ENCODE results near the gene CRYGS.
A peak's percentile ranks its signal among the peaks of the same experiment; 100 is the strongest.
"Not testable (repeated sequence)": the region's sequence is repeated elsewhere in the genome, so short reads cannot be mapped to it uniquely, and the experiment has no call there.

CRYGS gene

GRCh38 chr3:186569779-186570095 is 25.6 kb upstream of the CRYGS start:
- Histone ChIP-seq H3K4me2 (ENCODE audit: low read length) (peak overlapping the region; percentile 89), H4K20me1 (ENCODE audit: control insufficient read depth, insufficient read depth, low read depth, low read length) (no peaks in the 10 kb centered on the region), H3F3A (ENCODE audit: control insufficient read depth, insufficient read depth) (no peaks in the 10 kb centered on the region; the same call in 1 of the 2 replicates), H3K4me1 (ENCODE audit: control insufficient read depth, low read length) (peaks cover 42% of the 10 kb centered on the region), H3K36me3 (ENCODE audit: control insufficient read depth, low read length) (peaks cover 46% of the 10 kb centered on the region), H3K27ac (ENCODE audit: low read depth, low read length) (peak overlapping the region; percentile 56), H3K79me2 (ENCODE audit: control insufficient read depth, low read length) (peaks cover 89% of the 10 kb centered on the region), H3K27me3 (ENCODE audit: control insufficient read depth, low read length) (no peaks in the 10 kb centered on the region), H3K9me3 (ENCODE audit: control insufficient read depth, insufficient read depth, low read length) (no peaks in the 10 kb centered on the region), H3K4me3 (ENCODE audit: low read length) (peak overlapping the region; percentile 99), H3K9me2 (replicated peaks; ENCODE audit: control insufficient read depth, low read length) (no peaks in the 10 kb centered on the region)
- TF ChIP-seq CTCF (IDR thresholded peaks at IDR 0.05; ENCODE audit: low read depth, low read length, poor library complexity, severe bottlenecking) (no peak), EZH2phosphoT487 (IDR thresholded peaks at IDR 0.05; ENCODE audit: borderline replicate concordance, low read length) (no peak)

GRCh38 chr3:186569361-186569760 is 25.2 kb upstream of the CRYGS start:
- H3K9me3 ChIP-seq (ENCODE audit: control insufficient read depth, insufficient read depth, low read length); H3K9me2 ChIP-seq (replicated peaks; ENCODE audit: control insufficient read depth, low read length); H3K27me3 ChIP-seq (ENCODE audit: control insufficient read depth, low read length); H3K27ac ChIP-seq (ENCODE audit: low read depth, low read length); H3F3A ChIP-seq (ENCODE audit: control insufficient read depth, insufficient read depth); H4K20me1 ChIP-seq (ENCODE audit: control insufficient read depth, insufficient read depth, low read depth, low read length): not testable (repeated sequence)
- H3K36me3 ChIP-seq (ENCODE audit: control insufficient read depth, low read length): peaks cover 46% of the 10 kb centered on the region
- H3K4me2 ChIP-seq (ENCODE audit: low read length): peak overlapping the region; percentile 89
- H3K4me3 ChIP-seq (ENCODE audit: low read length): peak overlapping the region; percentile 99
- peaks cover 89% of the 10 kb centered on the region for H3K79me2 ChIP-seq (ENCODE audit: control insufficient read depth, low read length)
- peaks cover 45% of the 10 kb centered on the region for H3K4me1 ChIP-seq (ENCODE audit: control insufficient read depth, low read length)

- H3K27ac ChIP-seq (ENCODE audit: low read depth, low read length): peak within 1 kb of the TSS; percentile 66
- H3K9me2 ChIP-seq (replicated peaks; ENCODE audit: control insufficient read depth, low read length): no peaks in the 10 kb centered on the region
- H3K4me3 ChIP-seq (ENCODE audit: low read length): peak within 1 kb of the TSS; percentile 89
- peaks cover 81% of the 10 kb centered on the region for H3K79me2 ChIP-seq (ENCODE audit: control insufficient read depth, low read length)
- TF ChIP-seq EZH2phosphoT487 (IDR thresholded peaks at IDR 0.05; ENCODE audit: borderline replicate concordance, low read length): no peak
- TF ChIP-seq CTCF (IDR thresholded peaks at IDR 0.05; ENCODE audit: low read depth, low read length, poor library complexity, severe bottlenecking): peak; percentile 8
- peaks cover 41% of the 10 kb centered on the region for H3K4me1 ChIP-seq (ENCODE audit: control insufficient read depth, low read length)
- H3K27me3 ChIP-seq (ENCODE audit: control insufficient read depth, low read length): no peaks in the 10 kb centered on the region
- no peaks in the 10 kb centered on the region for H3K9me3 ChIP-seq (ENCODE audit: control insufficient read depth, insufficient read depth, low read length)
- no peaks in the 10 kb centered on the region; the same call in 1 of the 2 replicates for H3F3A ChIP-seq (ENCODE audit: control insufficient read depth, insufficient read depth)
- H3K36me3 ChIP-seq (ENCODE audit: control insufficient read depth, low read length): peaks cover 42% of the 10 kb centered on the region
- no peaks in the 10 kb centered on the region for H4K20me1 ChIP-seq (ENCODE audit: control insufficient read depth, insufficient read depth, low read depth, low read length)
- peak within 1 kb of the TSS; percentile 90 for H3K4me2 ChIP-seq (ENCODE audit: low read length)
These were observed 23.1 kb upstream of the CRYGS start, which contains the start of gene TBCCD1 for GRCh38 chr3:186567072-186567921. TBCCD1 (minus strand) TSS chr3:186567339; CDS start chr3:186564329, 3,010 bp downstream.

GRCh38 chr3:186566772-186567071 is 22.5 kb upstream of the CRYGS start:
- Histone ChIP-seq H3K9me2 (replicated peaks; ENCODE audit: control insufficient read depth, low read length) (no peaks in the 10 kb centered on the region), H3K79me2 (ENCODE audit: control insufficient read depth, low read length) (peaks cover 81% of the 10 kb centered on the region), H3K9me3 (ENCODE audit: control insufficient read depth, insufficient read depth, low read length) (no peaks in the 10 kb centered on the region), H3K4me2 (ENCODE audit: low read length) (peak overlapping the region; percentile 90), H3K4me3 (ENCODE audit: low read length) (peak overlapping the region; percentile 89), H3K27ac (ENCODE audit: low read depth, low read length) (peak overlapping the region; percentile 35), H3K4me1 (ENCODE audit: control insufficient read depth, low read length) (peaks cover 36% of the 10 kb centered on the region), H3F3A (ENCODE audit: control insufficient read depth, insufficient read depth) (no peaks in the 10 kb centered on the region; the same call in 1 of the 2 replicates), H4K20me1 (ENCODE audit: control insufficient read depth, insufficient read depth, low read depth, low read length) (no peaks in the 10 kb centered on the region), H3K27me3 (ENCODE audit: control insufficient read depth, low read length) (no peaks in the 10 kb centered on the region), H3K36me3 (ENCODE audit: control insufficient read depth, low read length) (peaks cover 39% of the 10 kb centered on the region)
- TF ChIP-seq EZH2phosphoT487 (IDR thresholded peaks at IDR 0.05; ENCODE audit: borderline replicate concordance, low read length) (no peak), CTCF (IDR thresholded peaks at IDR 0.05; ENCODE audit: low read depth, low read length, poor library complexity, severe bottlenecking) (no peak)
